Measurements from ENCODE around the gene SLC1A5.

Gene SLC1A5

DNA sequence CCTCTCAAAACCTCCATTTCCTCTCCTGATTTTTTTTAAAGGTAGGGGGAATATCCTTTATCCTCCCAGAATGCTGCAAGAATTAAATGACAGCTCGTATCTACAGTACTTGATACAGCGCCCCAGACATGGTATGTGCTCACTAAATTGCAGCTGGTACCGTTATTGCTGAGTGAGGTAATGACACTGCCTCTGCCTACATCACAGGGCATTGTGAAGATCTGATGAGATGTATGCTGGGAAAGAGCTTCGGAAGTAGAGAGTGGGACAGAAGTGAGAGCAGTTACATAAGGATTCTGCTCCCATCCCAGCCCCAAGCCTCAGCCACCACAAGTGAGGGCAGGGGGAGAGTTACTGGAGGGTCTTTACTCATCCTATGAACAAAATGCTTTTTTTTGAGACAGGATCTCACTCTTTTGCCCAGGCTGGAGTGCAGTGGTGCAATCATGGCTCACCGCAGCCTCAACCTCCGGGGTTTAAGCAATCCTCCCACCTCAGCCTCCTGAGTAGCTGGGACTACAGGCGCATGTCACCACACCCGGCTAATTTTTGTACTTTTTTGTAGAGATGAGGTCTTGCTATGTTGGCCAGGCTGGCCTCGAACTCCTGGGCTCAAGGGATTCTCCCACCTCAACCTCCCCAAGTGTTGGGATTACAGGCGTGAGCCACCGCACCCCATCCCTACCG, 44.2 kb downstream of the SLC1A5 start:
- no peak overlapping the region for H3K27ac ChIP-seq (ENCODE audit: low read length)
- DNase-seq (ENCODE audit: low read depth, low spot score): no peak

DNA sequence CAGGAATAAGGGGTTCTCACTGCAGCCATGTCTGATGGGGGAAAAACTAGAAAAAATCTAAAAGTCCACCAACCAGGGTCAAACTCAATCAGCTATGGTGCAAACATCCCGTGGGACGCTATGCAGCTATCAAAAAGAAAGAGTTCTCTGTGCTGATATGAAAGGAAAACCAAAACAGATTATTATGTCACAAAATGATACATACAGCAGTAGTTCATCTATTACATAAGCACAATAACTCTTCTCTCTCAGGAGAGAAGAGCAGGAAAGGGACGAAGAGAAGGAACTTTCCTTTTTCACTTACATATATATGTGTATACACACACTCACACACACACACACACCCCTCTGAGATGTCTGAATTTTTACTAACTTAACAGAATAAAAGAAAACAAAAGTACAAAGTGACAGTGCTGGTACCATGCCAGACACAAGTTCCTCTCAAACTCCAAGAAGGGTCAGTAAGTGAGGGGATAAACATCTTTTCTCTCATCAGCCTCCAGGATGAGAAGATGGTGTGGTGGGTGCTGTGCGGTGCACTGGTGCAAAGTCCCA, 45.4 kb downstream of the SLC1A5 start:
- no peak overlapping the region for H3K4me3 ChIP-seq (ENCODE audit: low read length)
- no CpG with 5 or more reads among the region's 4 CpGs for WGBS (ENCODE audit: insufficient coverage, insufficient read length)
- no peak overlapping the region for H3K27ac ChIP-seq (ENCODE audit: low read length)

More for the DNA sequence above, 44.2 kb downstream of the SLC1A5 start:
- no CpG with 5 or more reads among the region's 12 CpGs for WGBS (ENCODE audit: insufficient coverage, insufficient read length)
- Histone ChIP-seq H3K4me1 (ENCODE audit: control insufficient read depth, insufficient read depth, low read length) (no peaks in the 10 kb centered on the region; the same call in 1 of the 2 replicates), H3K4me3 (ENCODE audit: low read length) (no peak overlapping the region), H3K9me3 (ENCODE audit: control insufficient read depth, insufficient read depth, low read length) (no peaks in the 10 kb centered on the region), H3K36me3 (ENCODE audit: control insufficient read depth, insufficient read depth, low read length) (0 out of 2 replicates have a peak, but pooled peaks cover 3% of the 10 kb centered on the region), H3K27me3 (ENCODE audit: control insufficient read depth, insufficient read depth, low read length) (no peaks in the 10 kb centered on the region)

DNA sequence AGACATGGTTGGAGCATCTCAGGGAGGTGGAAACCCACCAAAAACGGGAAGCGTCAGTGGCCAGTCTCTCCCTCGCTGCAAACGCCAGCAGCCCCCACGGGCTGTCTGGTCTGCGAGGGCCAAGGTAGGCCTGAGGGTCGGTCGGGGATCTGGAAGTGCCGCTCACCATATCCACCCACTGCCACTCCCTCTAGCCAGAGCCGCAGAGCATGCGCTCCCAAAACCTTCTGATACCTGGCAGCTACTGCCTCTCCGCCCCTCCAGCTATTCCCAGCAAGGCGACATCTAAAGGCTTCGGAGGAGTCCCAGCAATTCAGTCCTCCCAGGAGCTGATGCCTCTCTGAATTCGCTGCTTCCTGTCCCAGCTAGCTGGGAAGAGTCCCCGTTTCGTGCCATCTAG, 46.9 kb downstream of the SLC1A5 start:
- DNase-seq (ENCODE audit: low read depth, low spot score): no peak
- Histone ChIP-seq H3K4me1 (ENCODE audit: control insufficient read depth, insufficient read depth, low read length) (no peaks in the 10 kb centered on the region), H3K27me3 (ENCODE audit: control insufficient read depth, insufficient read depth, low read length) (no peaks in the 10 kb centered on the region), H3K27ac (ENCODE audit: low read length) (no peak overlapping the region), H3K9me3 (ENCODE audit: control insufficient read depth, insufficient read depth, low read length) (no peaks in the 10 kb centered on the region), H3K36me3 (ENCODE audit: control insufficient read depth, insufficient read depth, low read length) (peaks cover 10% of the 10 kb centered on the region; the same call in 1 of the 2 replicates), H3K4me3 (ENCODE audit: low read length) (no peak overlapping the region)
- no CpG with 5 or more reads among the region's 17 CpGs for WGBS (ENCODE audit: insufficient coverage, insufficient read length)

More for the DNA sequence above, 45.4 kb downstream of the SLC1A5 start:
- no peaks in the 10 kb centered on the region for H3K9me3 ChIP-seq (ENCODE audit: control insufficient read depth, insufficient read depth, low read length)
- 0 out of 2 replicates have a peak, but pooled peaks cover 5% of the 10 kb centered on the region for H3K36me3 ChIP-seq (ENCODE audit: control insufficient read depth, insufficient read depth, low read length)
- no peaks in the 10 kb centered on the region; the same call in 1 of the 2 replicates for H3K4me1 ChIP-seq (ENCODE audit: control insufficient read depth, insufficient read depth, low read length)
- DNase-seq (ENCODE audit: low read depth, low spot score): no peak
- H3K27me3 ChIP-seq (ENCODE audit: control insufficient read depth, insufficient read depth, low read length): no peaks in the 10 kb centered on the region

DNA sequence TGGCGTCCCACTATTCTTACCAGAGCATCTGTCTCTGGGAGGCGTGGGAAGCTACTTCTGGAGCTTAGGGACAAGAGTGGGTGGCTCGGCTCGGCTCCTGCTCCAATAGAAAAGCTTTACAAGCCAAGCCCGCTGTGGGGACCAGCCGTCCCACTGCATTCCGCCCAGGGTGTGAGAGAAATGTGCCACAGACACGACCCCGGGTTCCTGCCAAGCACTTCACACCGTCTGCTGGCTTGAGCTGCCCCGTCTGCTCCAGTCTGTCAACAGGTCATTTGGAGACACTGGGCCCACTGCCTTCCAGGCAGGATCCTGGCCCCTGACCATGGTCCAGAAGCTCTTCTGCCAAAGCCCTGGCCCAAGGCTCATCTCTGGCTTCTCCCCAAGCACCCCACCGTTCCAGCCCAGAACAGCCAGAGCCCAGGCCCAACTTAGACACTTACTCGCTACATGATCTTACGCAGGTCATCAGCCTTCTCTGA, 49.1 kb downstream of the SLC1A5 start:
- no CpG with 5 or more reads among the region's 14 CpGs for WGBS (ENCODE audit: insufficient coverage, insufficient read length)
- no peak overlapping the region for H3K27ac ChIP-seq (ENCODE audit: low read length)
- no peak for DNase-seq (ENCODE audit: low read depth, low spot score)

DNA sequence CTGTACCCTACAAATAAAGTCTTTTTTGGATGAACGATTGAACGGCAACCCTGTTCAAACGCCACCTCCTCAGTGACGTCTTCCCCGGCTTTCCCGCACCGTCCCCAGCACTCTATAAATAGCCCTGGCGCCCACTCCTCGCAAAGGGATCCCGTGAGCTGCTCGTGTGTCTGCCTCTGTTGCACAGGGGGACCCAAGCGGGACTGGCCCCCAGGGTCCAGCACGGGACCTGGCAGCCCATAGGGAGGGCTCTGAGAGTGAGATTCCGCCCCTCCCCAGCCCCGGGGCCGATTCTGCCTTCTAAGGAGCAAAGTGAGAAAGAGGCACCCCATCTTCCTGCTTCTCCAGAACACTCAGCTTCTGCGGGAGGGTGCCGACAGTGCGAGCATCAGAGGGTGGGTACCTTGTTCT, 50.6 kb downstream of the SLC1A5 start:
- Histone ChIP-seq H3K4me1 (ENCODE audit: control insufficient read depth, insufficient read depth, low read length) (no peaks in the 10 kb centered on the region), H3K4me3 (ENCODE audit: low read length) (no peak overlapping the region), H3K36me3 (ENCODE audit: control insufficient read depth, insufficient read depth, low read length) (peaks cover 22% of the 10 kb centered on the region), H3K27ac (ENCODE audit: low read length) (no peak overlapping the region), H3K27me3 (ENCODE audit: control insufficient read depth, insufficient read depth, low read length) (no peaks in the 10 kb centered on the region), H3K9me3 (ENCODE audit: control insufficient read depth, insufficient read depth, low read length) (no peaks in the 10 kb centered on the region)
- WGBS (ENCODE audit: insufficient coverage, insufficient read length): no CpG with 5 or more reads among the region's 19 CpGs
- DNase-seq (ENCODE audit: low read depth, low spot score): no peak

More for the DNA sequence above, 49.1 kb downstream of the SLC1A5 start:
- Histone ChIP-seq H3K36me3 (ENCODE audit: control insufficient read depth, insufficient read depth, low read length) (peaks cover 10% of the 10 kb centered on the region; the same call in 1 of the 2 replicates), H3K4me3 (ENCODE audit: low read length) (no peak overlapping the region), H3K27me3 (ENCODE audit: control insufficient read depth, insufficient read depth, low read length) (no peaks in the 10 kb centered on the region), H3K4me1 (ENCODE audit: control insufficient read depth, insufficient read depth, low read length) (no peaks in the 10 kb centered on the region), H3K9me3 (ENCODE audit: control insufficient read depth, insufficient read depth, low read length) (no peaks in the 10 kb centered on the region)

DNA sequence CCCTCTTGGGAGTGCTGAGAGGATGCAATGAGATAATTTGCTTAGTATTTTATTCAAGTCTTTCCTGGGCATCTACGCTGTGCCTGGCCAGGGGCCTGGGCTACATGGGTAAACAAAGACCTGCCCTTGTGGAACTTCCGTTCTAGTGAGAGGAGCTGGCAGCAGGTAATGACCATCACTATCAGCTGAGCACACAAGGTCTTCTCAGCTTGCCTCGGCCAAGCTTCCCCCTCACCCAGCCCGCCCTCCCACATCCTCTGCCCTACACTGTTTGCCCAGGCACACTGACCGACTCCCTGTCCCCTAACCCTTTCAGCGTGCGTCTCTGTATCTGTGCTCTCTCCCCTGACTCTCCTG, 51.1 kb downstream of the SLC1A5 start:
- no peaks in the 10 kb centered on the region for H3K9me3 ChIP-seq (ENCODE audit: control insufficient read depth, insufficient read depth, low read length)
- no peaks in the 10 kb centered on the region; the same call in 1 of the 2 replicates for H3K4me1 ChIP-seq (ENCODE audit: control insufficient read depth, insufficient read depth, low read length)
- no peaks in the 10 kb centered on the region for H3K27me3 ChIP-seq (ENCODE audit: control insufficient read depth, insufficient read depth, low read length)
- H3K4me3 ChIP-seq (ENCODE audit: low read length): no peak overlapping the region
- no peak for DNase-seq (ENCODE audit: low read depth, low spot score)
- H3K36me3 ChIP-seq (ENCODE audit: control insufficient read depth, insufficient read depth, low read length): peaks cover 26% of the 10 kb centered on the region
- WGBS (ENCODE audit: insufficient coverage, insufficient read length): no CpG with 5 or more reads among the region's 7 CpGs
- H3K27ac ChIP-seq (ENCODE audit: low read length): no peak overlapping the region

DNA sequence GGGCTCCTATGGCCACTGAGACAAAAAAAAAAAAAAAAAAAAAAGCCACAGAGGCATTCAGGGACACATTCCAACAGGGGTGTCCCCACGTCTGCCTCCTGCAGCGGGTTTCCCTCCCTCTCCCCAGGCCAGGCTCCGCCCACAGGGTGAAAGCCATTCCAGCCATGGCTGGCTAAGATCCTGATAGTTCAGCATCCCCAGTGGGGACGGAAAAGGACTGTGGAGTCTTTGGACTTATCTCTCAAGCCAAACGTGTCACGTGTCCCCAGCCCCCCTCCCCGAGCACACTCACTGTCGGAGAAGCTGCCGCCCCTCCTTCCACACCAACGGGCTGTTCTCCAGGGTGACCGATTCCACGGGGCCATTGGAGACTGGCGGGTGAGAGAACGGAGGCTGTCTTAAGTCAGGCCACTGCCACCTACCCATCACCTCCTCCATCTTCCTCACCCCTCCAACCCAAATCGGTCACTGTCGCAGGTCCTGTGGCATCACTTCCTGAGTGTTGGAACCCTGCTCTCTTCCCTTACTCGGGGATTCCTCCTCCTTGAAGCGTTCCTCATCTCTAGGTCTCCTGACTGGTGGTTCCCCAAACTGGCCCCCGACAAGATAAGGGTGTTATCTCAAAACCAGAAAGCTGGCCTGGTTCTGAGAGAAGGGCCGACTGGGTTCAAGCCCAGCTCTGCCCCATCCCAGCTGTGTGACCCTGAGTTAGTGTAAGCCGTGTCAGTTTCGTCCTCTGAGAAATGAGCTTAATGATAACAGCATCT, 51.7 kb downstream of the SLC1A5 start:
- no CpG with 5 or more reads among the region's 22 CpGs for WGBS (ENCODE audit: insufficient coverage, insufficient read length)
- Histone ChIP-seq H3K4me3 (ENCODE audit: low read length) (no peak overlapping the region), H3K27ac (ENCODE audit: low read length) (no peak overlapping the region), H3K9me3 (ENCODE audit: control insufficient read depth, insufficient read depth, low read length) (no peaks in the 10 kb centered on the region), H3K36me3 (ENCODE audit: control insufficient read depth, insufficient read depth, low read length) (peaks cover 30% of the 10 kb centered on the region), H3K27me3 (ENCODE audit: control insufficient read depth, insufficient read depth, low read length) (no peaks in the 10 kb centered on the region), H3K4me1 (ENCODE audit: control insufficient read depth, insufficient read depth, low read length) (no peaks in the 10 kb centered on the region; the same call in 1 of the 2 replicates)
- no peak for DNase-seq (ENCODE audit: low read depth, low spot score)

DNA sequence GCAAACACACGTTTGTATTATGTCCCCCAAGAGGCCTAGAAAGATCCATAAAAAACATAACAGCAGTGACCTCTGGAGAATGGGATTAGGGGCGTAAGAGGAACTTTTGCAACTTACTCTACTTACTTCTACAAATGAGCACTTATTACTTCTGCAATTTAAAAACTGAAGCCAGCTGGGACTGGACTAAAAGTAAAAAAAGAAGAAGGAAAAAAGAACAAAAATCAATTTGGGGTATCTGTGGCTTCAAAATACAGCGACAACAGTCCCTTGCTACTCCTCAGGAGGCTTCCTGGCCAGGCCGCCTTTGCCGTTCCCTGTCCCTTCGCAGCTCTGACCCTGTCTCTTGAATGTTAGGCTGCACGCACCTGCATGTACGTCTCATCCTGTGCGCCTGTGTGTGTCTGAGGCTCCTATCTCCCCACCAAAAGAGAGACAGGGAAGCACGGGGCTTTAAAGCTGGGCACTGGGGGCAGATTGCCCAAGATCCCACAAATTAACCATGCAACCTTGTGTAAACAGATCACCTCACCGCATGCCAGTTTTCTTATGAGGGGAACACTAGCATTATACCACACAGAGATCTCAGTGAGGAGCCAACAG, 54.6 kb downstream of the SLC1A5 start:
- no peaks in the 10 kb centered on the region for H3K9me3 ChIP-seq (ENCODE audit: control insufficient read depth, insufficient read depth, low read length)
- no peaks in the 10 kb centered on the region; the same call in 1 of the 2 replicates for H3K4me1 ChIP-seq (ENCODE audit: control insufficient read depth, insufficient read depth, low read length)
- no peaks in the 10 kb centered on the region for H3K27me3 ChIP-seq (ENCODE audit: control insufficient read depth, insufficient read depth, low read length)
- DNase-seq (ENCODE audit: low read depth, low spot score): no peak
- no CpG with 5 or more reads among the region's 11 CpGs for WGBS (ENCODE audit: insufficient coverage, insufficient read length)
- H3K27ac ChIP-seq (ENCODE audit: low read length): no peak overlapping the region
- no peak overlapping the region for H3K4me3 ChIP-seq (ENCODE audit: low read length)
- H3K36me3 ChIP-seq (ENCODE audit: control insufficient read depth, insufficient read depth, low read length): peaks cover 47% of the 10 kb centered on the region

DNA sequence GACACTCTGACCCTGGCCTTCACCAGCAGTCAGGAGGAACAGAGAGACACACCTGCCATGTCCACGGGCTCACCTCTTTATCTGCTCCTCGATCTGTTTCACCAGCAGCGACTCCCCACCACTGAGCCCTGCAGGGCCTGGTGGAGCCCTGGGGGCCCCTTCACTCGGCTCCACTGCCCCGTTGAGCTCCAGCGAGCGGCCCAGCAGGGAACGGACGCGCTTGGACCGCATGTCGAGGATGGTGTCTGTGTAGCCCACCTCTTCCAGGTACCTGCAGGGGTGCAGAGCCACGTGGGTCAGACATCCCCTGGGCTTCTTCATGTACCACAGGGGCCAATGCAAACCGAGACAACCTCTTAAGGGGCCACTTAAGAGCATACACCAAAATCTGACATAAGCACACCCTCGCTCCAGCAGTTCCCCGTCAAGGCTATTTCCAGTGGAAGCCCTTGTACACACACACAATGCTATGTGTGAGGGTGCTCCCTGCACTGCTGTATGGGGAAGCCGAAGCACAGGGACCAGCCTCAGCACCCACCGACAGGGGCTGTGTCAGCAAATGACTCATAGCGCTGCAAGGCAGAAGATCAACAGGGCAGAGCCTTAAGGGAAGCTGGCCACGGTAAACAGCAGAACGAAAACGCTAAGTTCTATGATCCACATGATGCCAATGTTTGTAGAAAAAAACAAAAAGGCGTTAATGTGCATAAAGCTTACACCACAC, 55.3 kb downstream of the SLC1A5 start:
- no CpG with 5 or more reads among the region's 23 CpGs for WGBS (ENCODE audit: insufficient coverage, insufficient read length)
- H3K9me3 ChIP-seq (ENCODE audit: control insufficient read depth, insufficient read depth, low read length): no peaks in the 10 kb centered on the region
- H3K27ac ChIP-seq (ENCODE audit: low read length): no peak overlapping the region
- H3K4me1 ChIP-seq (ENCODE audit: control insufficient read depth, insufficient read depth, low read length): no peaks in the 10 kb centered on the region; the same call in 1 of the 2 replicates
- DNase-seq (ENCODE audit: low read depth, low spot score): no peak
- peaks cover 49% of the 10 kb centered on the region for H3K36me3 ChIP-seq (ENCODE audit: control insufficient read depth, insufficient read depth, low read length)
- no peaks in the 10 kb centered on the region for H3K27me3 ChIP-seq (ENCODE audit: control insufficient read depth, insufficient read depth, low read length)
- H3K4me3 ChIP-seq (ENCODE audit: low read length): no peak overlapping the region
